ENCODE results near the gene CDH4. TPM values are rescaled to one million over a fixed set of nuclear protein-coding genes. Genes with fewer than 3 reads are reported as not detected.

CDH4 gene
- total RNA-seq, 2 experiments from 2014 or later, result not detected

DNA sequence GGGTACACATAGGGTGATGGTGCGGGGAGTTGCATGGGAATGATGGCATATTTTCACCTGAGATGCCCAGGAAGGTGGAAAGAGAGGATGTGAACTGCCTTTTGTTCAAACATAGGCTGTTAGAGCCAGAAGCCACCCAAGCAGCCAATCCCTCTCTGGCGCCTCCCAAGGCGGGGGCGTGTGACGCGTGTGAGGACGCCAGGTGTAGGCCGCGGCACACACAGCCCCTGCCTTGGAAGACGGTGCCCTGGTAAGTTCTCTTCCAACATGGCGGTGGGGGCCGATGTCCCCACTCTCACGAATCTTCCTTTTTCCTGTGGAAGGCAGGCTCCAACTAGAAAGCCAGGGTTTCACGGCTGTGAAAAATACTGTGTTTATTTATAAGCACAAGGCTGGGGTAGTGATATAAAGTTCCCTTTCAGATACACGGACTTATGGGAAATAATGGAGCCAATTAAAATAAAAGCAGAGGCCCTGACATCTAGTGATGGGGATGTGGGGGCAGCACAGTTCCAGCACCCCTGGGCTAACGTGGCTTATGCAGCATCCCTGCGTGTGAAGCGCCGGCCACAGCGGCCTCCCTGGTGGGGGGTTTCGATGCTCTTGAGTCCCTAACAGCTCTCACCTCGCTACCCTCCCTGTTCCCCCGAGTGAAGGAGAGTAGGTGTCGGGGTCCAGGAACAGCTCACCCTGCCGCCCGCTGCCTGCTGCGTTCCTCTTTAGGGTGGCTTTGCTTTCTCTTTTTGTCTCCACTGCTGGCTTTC is 28.3 kb downstream of the CDH4 start:
- peaks cover 11% of the 10 kb centered on the region; the same call in 1 of the 2 replicates for H3K9me3 ChIP-seq (ENCODE audit: low read length)
- H3K79me2 ChIP-seq (ENCODE audit: insufficient read depth, low read depth, low read length), result no peaks in the 10 kb centered on the region
- BruUV-seq (replicated peaks), result no TSS peak
- no peaks in the 10 kb centered on the region for H3K36me3 ChIP-seq (ENCODE audit: insufficient read depth, low read length)
- H3K4me2 ChIP-seq (ENCODE audit: low read length), result no peak overlapping the region
- DNase-seq (ENCODE audit: low spot score), result no peak
- intact Hi-C loops (cut with micrococcal nuclease; ENCODE audit: unreplicated experiment), result no loop called here
- no peak overlapping the region for H3K4me3 ChIP-seq (ENCODE audit: low read depth, low read length, poor library complexity, severe bottlenecking)
- POLR2A ChIA-PET, result no interaction called here
- TF ChIP-seq, protein P1, sequence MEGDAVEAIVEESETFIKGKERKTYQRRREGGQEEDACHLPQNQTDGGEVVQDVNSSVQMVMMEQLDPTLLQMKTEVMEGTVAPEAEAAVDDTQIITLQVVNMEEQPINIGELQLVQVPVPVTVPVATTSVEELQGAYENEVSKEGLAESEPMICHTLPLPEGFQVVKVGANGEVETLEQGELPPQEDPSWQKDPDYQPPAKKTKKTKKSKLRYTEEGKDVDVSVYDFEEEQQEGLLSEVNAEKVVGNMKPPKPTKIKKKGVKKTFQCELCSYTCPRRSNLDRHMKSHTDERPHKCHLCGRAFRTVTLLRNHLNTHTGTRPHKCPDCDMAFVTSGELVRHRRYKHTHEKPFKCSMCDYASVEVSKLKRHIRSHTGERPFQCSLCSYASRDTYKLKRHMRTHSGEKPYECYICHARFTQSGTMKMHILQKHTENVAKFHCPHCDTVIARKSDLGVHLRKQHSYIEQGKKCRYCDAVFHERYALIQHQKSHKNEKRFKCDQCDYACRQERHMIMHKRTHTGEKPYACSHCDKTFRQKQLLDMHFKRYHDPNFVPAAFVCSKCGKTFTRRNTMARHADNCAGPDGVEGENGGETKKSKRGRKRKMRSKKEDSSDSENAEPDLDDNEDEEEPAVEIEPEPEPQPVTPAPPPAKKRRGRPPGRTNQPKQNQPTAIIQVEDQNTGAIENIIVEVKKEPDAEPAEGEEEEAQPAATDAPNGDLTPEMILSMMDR (conservative IDR thresholded peaks at IDR 0.05; ENCODE audit: low read length), result no peak
- TF ChIP-seq EZH2phosphoT487 (IDR thresholded peaks at IDR 0.05; ENCODE audit: borderline replicate concordance, low read depth, low read length), result no peak
- H3K9me2 ChIP-seq (ENCODE audit: insufficient read depth, low read length), result no peaks in the 10 kb centered on the region
- CTCF ChIA-PET (ENCODE audit: unreplicated experiment), result no interaction called here
- H3K27ac ChIP-seq (ENCODE audit: low read depth, low read length, poor library complexity, severe bottlenecking), result no peak overlapping the region
- H3K4me1 ChIP-seq (ENCODE audit: insufficient read depth, low read length, poor library complexity, severe bottlenecking), result no peaks in the 10 kb centered on the region
- no peak overlapping the region for H2AFZ ChIP-seq (ENCODE audit: low read length)
- no peaks in the 10 kb centered on the region for H4K20me1 ChIP-seq (ENCODE audit: insufficient read depth, low read length)

DNA sequence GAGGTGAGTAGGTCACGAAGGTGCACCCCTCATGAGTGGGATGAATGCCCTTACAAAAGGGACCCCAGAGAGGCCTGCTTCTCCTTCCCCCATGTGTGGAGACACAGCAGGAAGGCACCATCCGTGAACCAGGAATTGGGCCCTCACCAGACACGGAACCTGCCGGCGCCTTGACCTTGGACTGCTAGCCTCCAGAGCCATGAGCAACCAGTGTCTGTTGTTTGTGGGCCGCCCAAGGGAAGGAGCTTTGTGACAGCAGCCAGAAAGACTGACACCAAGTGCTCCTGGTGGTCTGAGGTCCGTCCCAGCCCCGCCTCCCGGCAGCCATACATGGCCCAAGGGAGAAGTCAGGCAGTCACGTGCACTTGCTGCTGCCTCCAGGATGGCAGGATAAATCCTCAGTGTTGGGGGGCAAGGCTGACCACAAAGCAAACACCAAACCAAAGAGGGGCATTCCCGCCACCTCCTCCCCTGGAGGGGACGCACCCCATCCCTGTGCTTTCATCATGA is 29.3 kb downstream of the CDH4 start:
- no peaks in the 10 kb centered on the region for H3K36me3 ChIP-seq (ENCODE audit: insufficient read depth, low read length)
- TF ChIP-seq EZH2phosphoT487 (IDR thresholded peaks at IDR 0.05; ENCODE audit: borderline replicate concordance, low read depth, low read length), result no peak
- TF ChIP-seq, protein P1 (conservative IDR thresholded peaks at IDR 0.05; ENCODE audit: low read length), result no peak
- no peaks in the 10 kb centered on the region for H4K20me1 ChIP-seq (ENCODE audit: insufficient read depth, low read length)
- no TSS peak for BruUV-seq (replicated peaks)
- no peaks in the 10 kb centered on the region for H3K79me2 ChIP-seq (ENCODE audit: insufficient read depth, low read depth, low read length)
- intact Hi-C loops (cut with micrococcal nuclease; ENCODE audit: unreplicated experiment), result no loop called here
- CTCF ChIA-PET (ENCODE audit: unreplicated experiment), result no interaction called here
- H3K9me3 ChIP-seq (ENCODE audit: low read length), result peaks cover 11% of the 10 kb centered on the region; the same call in 1 of the 2 replicates
- H3K4me2 ChIP-seq (ENCODE audit: low read length), result no peak overlapping the region
- no peak for DNase-seq (ENCODE audit: low spot score)
- H2AFZ ChIP-seq (ENCODE audit: low read length), result no peak overlapping the region
- H3K9me2 ChIP-seq (ENCODE audit: insufficient read depth, low read length), result no peaks in the 10 kb centered on the region
- no peak overlapping the region for H3K4me3 ChIP-seq (ENCODE audit: low read depth, low read length, poor library complexity, severe bottlenecking)
- POLR2A ChIA-PET, result no interaction called here
- H3K27ac ChIP-seq (ENCODE audit: low read depth, low read length, poor library complexity, severe bottlenecking), result no peak overlapping the region
- no peaks in the 10 kb centered on the region for H3K4me1 ChIP-seq (ENCODE audit: insufficient read depth, low read length, poor library complexity, severe bottlenecking)

DNA sequence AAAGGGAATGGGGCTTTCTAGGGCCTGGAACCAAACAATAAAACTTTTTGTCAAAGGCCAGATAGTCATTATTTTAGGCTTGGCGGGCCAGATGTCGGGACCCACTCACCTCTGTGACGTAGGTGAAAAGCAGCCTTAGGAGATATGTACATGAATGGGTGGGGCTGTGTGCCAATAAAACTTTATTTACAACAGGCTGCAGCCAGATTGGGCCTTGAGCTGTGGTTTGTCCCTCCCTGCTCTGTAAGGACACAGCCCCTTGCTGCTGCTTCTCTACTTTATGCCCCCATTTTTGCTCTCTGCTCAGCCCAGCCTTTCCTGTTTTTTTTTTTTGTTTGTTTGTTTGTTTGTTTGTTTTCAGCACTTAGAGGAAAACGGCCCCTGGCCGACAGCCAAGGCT is 32.7 kb downstream of the CDH4 start:
- H4K20me1 ChIP-seq (ENCODE audit: insufficient read depth, low read length), result no peaks in the 10 kb centered on the region
- no peak for TF ChIP-seq EZH2phosphoT487 (IDR thresholded peaks at IDR 0.05; ENCODE audit: borderline replicate concordance, low read depth, low read length)
- TF ChIP-seq, protein P1 (conservative IDR thresholded peaks at IDR 0.05; ENCODE audit: low read length), result no peak
- no peaks in the 10 kb centered on the region for H3K4me1 ChIP-seq (ENCODE audit: insufficient read depth, low read length, poor library complexity, severe bottlenecking)
- H2AFZ ChIP-seq (ENCODE audit: low read length), result no peak overlapping the region
- BruUV-seq (replicated peaks), result no TSS peak
- DNase-seq (ENCODE audit: low spot score), result no peak
- H3K36me3 ChIP-seq (ENCODE audit: insufficient read depth, low read length), result no peaks in the 10 kb centered on the region
- ChIA-PET POLR2A (no interaction called here), CTCF (ENCODE audit: unreplicated experiment) (no interaction called here)
- no peak overlapping the region for H3K27ac ChIP-seq (ENCODE audit: low read depth, low read length, poor library complexity, severe bottlenecking)
- no peaks in the 10 kb centered on the region for H3K9me2 ChIP-seq (ENCODE audit: insufficient read depth, low read length)
- no peak overlapping the region for H3K4me3 ChIP-seq (ENCODE audit: low read depth, low read length, poor library complexity, severe bottlenecking)
- intact Hi-C loops (cut with micrococcal nuclease; ENCODE audit: unreplicated experiment), result no loop called here
- no peak overlapping the region for H3K4me2 ChIP-seq (ENCODE audit: low read length)
- no peaks in the 10 kb centered on the region for H3K79me2 ChIP-seq (ENCODE audit: insufficient read depth, low read depth, low read length)
- peaks cover 11% of the 10 kb centered on the region; the same call in 1 of the 2 replicates for H3K9me3 ChIP-seq (ENCODE audit: low read length)

All from OCI-LY7 (cell line).